HG03135 (cell line): ENCODE measurements around the gene DNM2.
"Not testable (repeated sequence)": the region's sequence is repeated elsewhere in the genome, so short reads cannot be mapped to it uniquely, and the experiment has no call there.

Experiments
- ATAC-seq: cut with Tn5 transposase; IDR thresholded peaks from one replicate; pipeline ENCODE4 v1.9.1; 2021; ENCODE audit warnings: mild to moderate bottlenecking, moderate library complexity; ENCODE audit not compliant: unreplicated experiment

DNM2 gene

DNA sequence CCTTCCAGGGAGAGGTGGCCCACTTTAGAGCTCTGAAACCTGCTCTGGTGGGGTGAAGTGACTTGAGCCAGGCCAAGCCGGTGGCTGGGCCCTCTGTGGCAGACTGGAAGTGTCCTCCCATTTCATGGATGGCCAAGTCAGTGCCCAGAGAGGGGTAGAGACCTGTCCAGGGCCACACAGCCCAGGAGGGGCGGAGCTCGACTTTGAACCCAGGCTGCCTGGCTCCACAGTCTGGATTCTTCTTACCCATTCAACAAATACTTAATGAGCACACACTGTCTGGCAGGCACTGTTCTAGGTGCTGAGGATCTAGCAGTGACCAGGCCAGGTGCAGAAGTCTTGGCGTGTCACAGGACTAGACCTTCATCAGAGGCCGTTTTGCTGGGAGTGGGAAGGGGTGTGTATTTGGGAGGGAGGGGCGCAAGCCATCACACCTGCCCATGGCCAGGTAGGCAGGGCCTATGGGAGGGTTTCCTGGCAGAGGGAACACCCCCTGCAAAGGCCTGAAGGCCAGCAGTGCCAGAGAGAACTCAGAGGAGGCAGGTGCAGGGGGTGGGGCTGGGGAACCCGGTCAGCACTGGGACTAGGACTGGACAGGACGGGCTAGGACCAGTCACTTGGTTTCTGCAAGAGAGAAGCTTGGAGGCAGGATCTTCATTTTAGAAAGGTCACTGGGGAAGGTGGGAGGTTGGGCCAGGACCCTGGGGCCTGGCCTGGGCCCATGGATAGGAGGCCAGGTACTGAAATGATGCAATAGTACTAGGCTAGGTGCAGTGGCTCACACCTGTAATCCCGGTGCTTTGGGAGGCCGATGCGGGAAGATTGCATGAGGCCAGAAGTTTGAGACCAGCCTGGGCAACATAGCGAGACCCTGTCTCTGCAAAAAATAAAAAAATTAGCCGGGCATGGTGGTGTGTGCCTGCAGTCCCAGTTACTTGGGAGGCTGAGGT is 31.8 kb downstream of the DNM2 start:
- ATAC-seq = no peak

GRCh38 chr19:10751109-10751953 is 33.5 kb downstream of the DNM2 start:
- no peak for ATAC-seq

DNA sequence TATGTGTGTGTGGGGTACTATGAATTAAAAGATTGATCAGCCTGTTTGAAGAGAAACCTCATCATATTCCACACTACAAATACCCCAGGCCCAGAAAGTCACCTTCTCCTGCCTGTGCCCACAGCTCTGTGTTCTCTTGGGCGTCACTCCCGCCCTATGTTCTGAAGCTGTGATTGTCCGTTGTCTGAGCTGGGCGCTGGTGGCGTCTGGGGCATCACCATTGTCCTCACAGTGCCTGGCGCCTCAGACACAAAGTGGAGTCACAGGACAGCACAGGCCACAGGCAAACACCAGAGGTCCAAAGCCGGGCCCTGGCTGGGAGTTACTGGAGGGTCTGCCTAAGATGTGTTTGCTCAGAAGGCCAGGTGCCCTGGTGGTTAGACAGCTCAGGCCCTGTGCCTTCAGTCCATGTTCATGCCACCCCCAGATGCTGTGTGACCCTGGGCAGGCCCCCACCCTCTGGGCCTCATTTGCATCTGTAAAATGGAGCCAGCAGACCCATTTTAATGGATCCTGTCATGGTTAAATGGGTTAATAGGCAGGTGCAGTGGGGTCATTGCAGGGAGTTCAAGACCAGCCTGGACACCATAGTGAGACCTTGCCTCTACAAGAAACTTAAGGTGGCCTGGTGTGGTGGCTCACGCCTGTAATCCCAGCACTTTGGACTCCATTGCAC is 34.5 kb downstream of the DNM2 start:
- no peak for ATAC-seq

- no peak for ATAC-seq
Observed at GRCh38 chr19:10752913-10753704, 35.2 kb downstream of the DNM2 start.

GRCh38 chr19:10756371-10756770 is 38.5 kb downstream of the DNM2 start:
- no peak for ATAC-seq

- no peak for ATAC-seq
Observed at GRCh38 chr19:10756791-10757190, 38.9 kb downstream of the DNM2 start.

DNA sequence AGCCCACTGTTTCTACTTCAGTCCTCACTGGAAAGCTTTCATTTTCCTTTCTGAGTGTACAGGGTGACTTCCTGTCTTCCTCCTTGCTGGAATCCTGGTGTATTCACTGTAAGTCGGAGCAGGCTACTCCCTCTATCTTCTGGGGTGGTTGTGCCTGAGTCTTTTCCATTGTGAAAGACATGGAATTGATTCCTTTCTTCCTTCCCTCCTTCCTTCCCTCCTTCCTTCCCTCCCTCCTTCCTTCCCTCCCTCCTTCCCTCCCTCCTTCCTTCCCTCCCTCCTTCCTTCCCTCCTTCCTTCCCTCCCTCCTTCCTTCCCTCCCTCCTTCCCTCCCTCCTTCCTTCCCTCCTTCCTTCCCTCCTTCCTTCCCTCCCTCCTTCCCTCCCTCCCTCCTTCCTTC is 40.2 kb downstream of the DNM2 start:
- not testable (repeated sequence) for ATAC-seq

GRCh38 chr19:10758978-10759377 is 41.1 kb downstream of the DNM2 start:
- no peak for ATAC-seq

DNA sequence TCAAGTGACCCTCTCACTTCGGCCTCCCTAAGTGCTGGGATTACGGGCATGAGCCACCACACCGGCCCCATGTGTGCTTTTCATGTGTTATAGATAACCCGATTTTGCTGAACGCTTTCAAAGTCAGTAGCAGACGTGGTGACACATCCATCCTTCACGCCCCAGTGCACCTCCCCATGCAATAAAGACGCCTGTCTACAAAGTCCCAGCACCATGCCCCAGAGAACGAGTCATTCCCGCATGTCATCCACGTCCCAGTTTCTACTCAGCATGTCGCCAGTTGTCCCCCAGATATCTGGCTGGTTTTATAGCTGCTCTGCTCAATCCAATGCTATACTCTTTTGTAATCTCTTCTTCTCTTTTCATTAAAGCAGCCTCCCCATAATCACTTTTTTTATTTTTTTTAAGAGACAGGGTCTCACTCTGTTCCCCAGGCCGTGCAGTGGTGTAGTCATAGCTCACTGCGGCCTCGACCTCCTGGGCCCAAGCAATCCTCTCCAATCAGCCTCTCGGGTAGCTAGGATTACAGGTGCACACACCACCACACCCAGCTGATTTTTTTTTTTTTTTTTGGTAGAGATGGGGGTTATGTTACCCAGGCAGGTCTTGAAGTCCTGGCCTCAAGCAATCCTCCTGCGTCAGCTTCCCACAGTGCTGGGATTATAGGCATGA is 42.5 kb downstream of the DNM2 start:
- no peak for ATAC-seq

- no peak for ATAC-seq
Observed at GRCh38 chr19:10761443-10762250, 43.8 kb downstream of the DNM2 start.

- ATAC-seq = no peak
Observed at GRCh38 chr19:10762656-10763055, 44.8 kb downstream of the DNM2 start.

DNA sequence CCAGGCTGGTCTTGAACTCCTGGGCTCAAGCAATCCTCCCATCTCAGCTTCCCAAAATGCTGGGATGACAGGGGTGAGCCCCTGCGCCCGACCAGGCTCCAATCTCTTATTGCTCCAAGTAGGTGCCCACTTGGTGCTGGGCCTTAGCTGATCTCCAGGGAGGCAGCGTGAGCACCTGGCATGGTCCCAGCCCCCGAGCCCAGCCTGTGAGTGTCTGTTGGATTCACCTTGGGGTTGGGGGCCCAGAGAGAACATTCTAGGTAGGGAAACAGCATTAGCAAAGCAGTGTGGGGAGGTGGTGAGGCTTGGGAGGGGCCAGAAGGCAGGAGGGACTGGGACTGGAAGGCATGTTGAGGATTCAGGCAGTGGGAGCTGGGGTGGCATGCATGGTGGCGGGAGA is 45.5 kb downstream of the DNM2 start:
- no peak for ATAC-seq

DNA sequence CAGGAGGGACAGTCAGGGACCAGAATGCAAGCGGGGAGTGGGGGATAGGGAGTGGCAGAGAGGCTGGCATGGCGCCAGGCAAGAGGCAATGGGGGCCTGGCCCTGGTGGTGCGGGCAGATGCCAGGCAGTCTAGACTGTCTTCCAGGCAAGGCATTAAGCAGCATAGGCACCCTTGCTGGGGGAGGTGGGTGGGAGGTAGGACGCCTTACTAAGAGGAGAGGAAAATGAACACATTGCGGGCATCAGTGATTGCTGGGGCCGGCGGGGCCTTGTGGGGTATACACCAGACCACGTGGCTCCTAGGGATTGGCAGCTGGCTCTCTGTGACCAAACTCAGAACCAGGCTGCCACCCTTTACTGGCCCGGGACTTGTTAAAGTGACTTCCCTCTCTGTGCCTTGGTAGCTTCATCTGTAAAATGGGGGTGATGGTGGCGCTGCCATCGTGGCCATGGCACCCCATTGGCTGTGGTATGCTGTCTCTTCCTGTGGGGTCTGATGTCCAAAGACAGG is 46.0 kb downstream of the DNM2 start:
- ATAC-seq = no peak

DNA sequence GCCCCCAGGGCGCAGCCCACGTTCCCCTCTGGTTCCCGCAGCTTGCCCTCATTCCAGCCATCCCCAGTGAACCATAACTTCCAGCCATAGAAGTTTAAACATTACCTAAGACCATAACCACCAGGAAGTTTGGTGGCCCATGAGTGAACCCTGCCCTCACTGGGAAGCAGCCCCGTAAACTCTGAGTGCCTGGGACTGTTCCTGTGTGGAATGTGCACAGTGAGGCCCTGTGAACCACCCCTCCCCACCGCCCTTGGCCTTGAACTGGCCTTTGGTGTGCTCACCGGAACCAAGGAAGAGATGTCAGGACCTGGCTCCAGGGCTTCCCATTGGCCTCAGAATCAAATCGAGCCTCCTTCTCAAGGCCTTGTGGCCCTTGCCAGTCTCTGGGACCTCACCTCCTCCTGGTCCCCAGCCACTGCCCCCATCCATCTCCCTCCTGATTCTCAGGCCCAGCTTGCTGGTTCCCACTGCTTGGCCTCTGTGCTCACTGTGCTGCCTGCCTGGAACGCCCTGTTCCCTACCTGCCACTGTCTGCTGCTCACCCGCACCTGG is 46.5 kb downstream of the DNM2 start:
- no peak for ATAC-seq

DNA sequence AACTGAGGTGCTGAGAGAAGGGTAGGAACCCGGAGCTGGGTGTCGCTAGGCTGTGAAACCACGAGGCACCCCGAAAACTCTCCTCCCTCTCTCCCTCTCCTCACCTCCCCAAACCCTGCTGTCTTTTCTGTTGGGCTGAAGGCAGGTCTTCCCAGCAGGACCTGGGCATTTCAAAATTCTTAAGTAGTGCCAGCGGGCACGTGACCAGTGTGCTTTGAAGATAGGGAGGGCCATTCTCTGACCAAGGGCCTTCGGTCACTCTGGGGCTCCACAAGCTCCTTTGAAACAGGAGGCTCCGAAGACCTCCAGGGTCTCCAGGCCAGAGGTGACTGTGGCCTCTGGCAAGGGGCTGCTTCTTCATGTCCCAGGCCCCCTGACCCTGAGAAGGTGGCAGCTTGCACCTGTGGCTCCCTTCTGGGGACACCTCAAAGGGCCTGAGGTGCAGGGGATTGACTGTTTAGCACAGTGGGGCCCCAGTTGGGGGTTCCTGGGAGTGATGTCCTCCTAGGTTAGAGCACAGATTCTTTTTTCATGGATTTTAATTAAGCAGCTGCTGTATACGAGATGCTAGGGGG is 48.3 kb downstream of the DNM2 start:
- no peak for ATAC-seq

DNA sequence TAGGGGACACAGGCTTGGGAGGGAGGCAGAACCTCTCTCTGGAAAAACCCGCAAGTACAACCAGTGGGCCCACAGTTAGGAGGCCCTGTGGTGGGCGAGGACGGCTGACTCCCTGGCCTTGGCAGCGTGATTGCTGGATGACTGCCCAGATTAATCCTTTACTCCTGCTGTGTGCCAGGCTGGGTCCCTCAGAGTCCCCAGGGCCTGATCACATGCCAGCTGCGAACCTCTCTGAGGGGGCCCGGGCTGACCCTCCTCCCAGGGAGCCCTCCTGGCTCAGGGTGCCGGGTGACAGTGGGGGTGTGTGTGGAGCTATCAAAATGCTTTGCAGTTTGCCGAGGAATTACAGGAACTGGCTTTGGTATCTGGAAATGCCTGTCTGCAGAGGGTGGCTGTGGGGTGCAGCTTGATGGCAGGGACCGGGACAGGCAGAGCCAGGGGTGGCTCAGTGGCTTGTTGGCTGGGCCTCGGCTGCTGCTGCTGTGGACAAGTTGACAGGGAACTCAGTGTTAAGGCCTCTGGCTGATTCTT is 48.9 kb downstream of the DNM2 start:
- no peak for ATAC-seq

DNA sequence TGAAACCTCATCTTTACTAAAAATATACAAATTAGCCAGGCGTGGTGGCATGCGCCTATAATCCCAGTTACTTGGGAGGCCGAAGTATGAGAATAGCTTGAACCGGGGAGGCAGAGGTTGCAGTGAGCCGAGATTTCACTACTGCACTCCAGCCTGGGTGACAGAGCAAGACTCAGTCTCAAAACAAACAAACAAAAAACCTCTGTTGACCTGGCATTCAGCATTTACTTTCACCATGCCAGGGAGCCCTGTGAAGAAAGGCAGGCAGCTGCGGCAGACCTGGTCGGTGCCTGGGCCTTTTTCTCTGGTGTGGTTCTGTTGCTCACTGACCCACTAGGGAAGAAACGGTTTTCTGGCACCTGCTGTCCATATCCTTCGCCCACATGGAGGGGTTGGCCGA is 49.8 kb downstream of the DNM2 start:
- ATAC-seq = no peak

- ATAC-seq = no peak
Observed at GRCh38 chr19:10768369-10768768, 50.5 kb downstream of the DNM2 start.
